Left lung (tissue), 10 donors: ENCODE measurements around the gene INCENP. TPM values are rescaled to one million over a fixed set of nuclear protein-coding genes. Genes with fewer than 3 reads are reported as not detected.

Experiments used
- ATAC-seq: fragments of 200-7000 bp; cut with Tn5 transposase; one replicate; pipeline ENCODE4 v1.9.1; 2020; ENCODE audit warnings: moderate library complexity
- DNase-seq, 4 donors: peaks; one replicate each; pipeline ENCODE4 v3.0.0-alpha.2; 2013 to 2020
- H3K27ac ChIP-seq, 2 donors: fragments of 200-600 bp; sonication (generic) in 1 of 2; one replicate each; pipeline versions ENCODE4 v1.5.0 to v1.8.0; 2020 to 2021
- H3K27me3 ChIP-seq, 2 donors: fragments of 200-600 bp; sonication (generic) in 1 of 2; one replicate each; pipeline versions ENCODE4 v1.5.0 to v1.8.0; 2020 to 2021
- H3K36me3 ChIP-seq, 2 donors: fragments of 200-600 bp; sonication (generic) in 1 of 2; one replicate each; pipeline versions ENCODE4 v1.5.0 to v1.8.0; 2020 to 2021
- H3K4me1 ChIP-seq, 2 donors: fragments of 200-600 bp; one replicate each; pipeline ENCODE4 v1.8.0; 2021
- H3K4me3 ChIP-seq, 2 donors: fragments of 200-600 bp; sonication (generic) in 1 of 2; one replicate each; pipeline versions ENCODE4 v1.5.0 to v1.8.0; 2020 to 2021; ENCODE audit warnings: mild to moderate bottlenecking in 1 of 2
- H3K9me3 ChIP-seq, 2 donors: fragments of 200-600 bp; sonication (generic) in 1 of 2; one replicate each; pipeline versions ENCODE4 v1.5.0 to v1.8.0; 2020 to 2021
- intact Hi-C, 2 donors: fragments of 100-400 bp; cut with DNase I; formaldehyde crosslinking; loops; one replicate each; pipeline versions ENCODE4 v1.11.2 to v1.14.2; 2022
- polyA plus RNA-seq, 6 donors: library from polyadenylated mRNA; unstranded; fragments of 120-200 nt; gene quantifications; one replicate each; pipeline ENCODE4 v1.2.1, GENCODE V29; 2013; ENCODE audit not compliant: insufficient read length in 6 of 6
- total RNA-seq, 2 donors: library from RNA; stranded (reverse); fragmentation: NEBNext Ultra II Directional; extraction: Animal tissue kit (Norgen Biotek cat#: 25700); gene quantifications; one replicate each; pipeline ENCODE4 v1.2.1, GENCODE V29; 2021
- TF ChIP-seq, protein P1 (sequence below), 2 donors: fragments of 200-600 bp; sonication (generic) in 1 of 2; IDR thresholded peaks; one replicate each; pipeline versions ENCODE4 v1.5.0 to v1.8.0; 2021; ENCODE audit warnings: antibody characterized with exemption in 2 of 2
- donor health status: DM: no; HTN: yes; CAD: no.
- donor health status: DM: no; HTN: no; CAD: no.

Gene INCENP
- total and polyA plus RNA-seq, 8 donors: 17.3 to 47.4 (median 30.1) TPM

DNA sequence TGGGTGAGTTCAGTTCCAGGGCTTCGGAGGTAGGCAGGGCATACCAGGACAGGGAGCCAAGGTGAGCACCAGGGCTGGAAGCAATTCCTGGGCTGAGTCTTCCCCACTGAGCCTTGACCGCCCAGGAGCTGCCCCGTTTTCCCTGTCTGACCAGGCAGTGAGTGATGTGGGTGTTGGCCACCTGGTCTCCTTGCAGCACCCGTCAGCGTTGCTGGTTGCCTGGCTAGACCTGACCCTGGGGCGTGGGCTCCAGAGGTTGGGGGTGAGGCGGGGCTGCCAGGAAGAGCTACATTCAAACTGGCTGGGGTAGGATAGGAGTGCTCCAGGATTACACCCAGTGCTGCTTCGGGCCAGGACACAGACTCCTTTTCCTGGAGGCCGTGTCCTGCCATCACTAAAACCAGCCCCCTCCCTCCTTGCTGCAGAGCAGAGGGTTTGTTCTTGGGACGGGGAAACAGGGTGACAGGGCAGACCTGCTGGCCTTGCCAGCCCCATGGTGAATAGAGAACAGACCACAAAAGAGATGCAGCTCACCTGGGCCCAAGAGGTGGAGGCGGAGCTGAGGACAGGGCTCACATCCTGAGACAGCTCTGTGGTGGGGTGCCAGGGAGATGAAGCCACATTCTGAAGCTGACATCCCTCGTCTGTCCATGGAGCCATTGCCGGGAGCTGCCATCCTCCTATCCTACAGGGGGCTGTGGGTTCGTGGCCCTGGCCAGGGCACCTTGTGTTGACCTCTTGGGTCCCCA, 14.2 kb downstream of the INCENP start:
- Histone ChIP-seq H3K4me3 (no peak overlapping the region), H3K36me3 (peaks cover 0 to 83% of the 10 kb centered on the region in 2 donors), H3K9me3 (no peaks in the 10 kb centered on the region), H3K27ac (no peak overlapping the region), H3K27me3 (no peaks in the 10 kb centered on the region), H3K4me1 (no peaks in the 10 kb centered on the region)
- TF ChIP-seq, protein P1, sequence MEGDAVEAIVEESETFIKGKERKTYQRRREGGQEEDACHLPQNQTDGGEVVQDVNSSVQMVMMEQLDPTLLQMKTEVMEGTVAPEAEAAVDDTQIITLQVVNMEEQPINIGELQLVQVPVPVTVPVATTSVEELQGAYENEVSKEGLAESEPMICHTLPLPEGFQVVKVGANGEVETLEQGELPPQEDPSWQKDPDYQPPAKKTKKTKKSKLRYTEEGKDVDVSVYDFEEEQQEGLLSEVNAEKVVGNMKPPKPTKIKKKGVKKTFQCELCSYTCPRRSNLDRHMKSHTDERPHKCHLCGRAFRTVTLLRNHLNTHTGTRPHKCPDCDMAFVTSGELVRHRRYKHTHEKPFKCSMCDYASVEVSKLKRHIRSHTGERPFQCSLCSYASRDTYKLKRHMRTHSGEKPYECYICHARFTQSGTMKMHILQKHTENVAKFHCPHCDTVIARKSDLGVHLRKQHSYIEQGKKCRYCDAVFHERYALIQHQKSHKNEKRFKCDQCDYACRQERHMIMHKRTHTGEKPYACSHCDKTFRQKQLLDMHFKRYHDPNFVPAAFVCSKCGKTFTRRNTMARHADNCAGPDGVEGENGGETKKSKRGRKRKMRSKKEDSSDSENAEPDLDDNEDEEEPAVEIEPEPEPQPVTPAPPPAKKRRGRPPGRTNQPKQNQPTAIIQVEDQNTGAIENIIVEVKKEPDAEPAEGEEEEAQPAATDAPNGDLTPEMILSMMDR (IDR thresholded peaks at IDR 0.05): no peak
- no peak for ATAC-seq
- DNase-seq: no peak
- intact Hi-C loops: no loop called here

DNA sequence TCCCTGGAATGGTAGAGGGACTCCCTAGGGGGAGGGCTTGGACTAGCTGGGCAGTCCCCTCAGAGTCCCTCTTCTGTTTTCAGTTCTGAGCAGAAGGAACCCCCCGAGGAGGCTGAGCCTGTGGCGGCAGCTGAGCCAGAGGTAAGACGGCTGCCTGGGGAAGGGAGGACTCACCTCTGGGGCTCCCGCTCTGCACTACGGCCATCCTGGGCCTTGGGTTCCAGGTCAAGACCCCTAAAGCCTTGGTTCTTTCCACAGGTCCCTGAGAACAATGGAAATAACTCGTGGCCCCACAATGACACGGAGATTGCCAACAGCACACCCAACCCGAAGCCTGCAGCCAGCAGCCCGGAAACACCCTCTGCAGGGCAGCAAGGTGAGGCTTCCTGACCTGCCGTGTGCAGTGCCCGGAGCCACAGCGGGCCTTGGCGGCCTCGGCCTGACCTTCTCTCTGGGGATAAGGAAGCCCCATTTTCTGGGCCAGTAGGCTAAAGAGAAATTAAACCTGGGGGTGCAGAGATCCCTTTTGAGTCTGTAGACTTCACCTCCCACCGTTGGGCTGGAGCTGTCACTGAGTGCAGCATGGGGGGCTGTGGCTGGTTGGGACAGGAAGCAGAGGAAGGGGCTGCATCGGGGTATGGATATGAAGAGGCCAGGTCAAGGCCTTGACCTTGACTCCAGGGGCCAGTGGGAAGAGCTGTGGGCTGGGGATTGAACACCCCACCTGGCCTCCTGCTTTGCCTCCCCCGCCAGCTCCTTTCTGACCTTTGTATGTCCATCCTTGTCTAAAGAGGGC, 15.0 kb downstream of the INCENP start:
- Histone ChIP-seq H3K9me3 (no peaks in the 10 kb centered on the region), H3K27me3 (no peaks in the 10 kb centered on the region), H3K4me1 (no peaks in the 10 kb centered on the region), H3K27ac (no peak overlapping the region), H3K4me3 (no peak overlapping the region), H3K36me3 (peaks cover 0 to 84% of the 10 kb centered on the region in 2 donors)
- DNase-seq (no peak), ATAC-seq (no peak)
- intact Hi-C loops: no loop called here
- TF ChIP-seq, protein P1 (IDR thresholded peaks at IDR 0.05): no peak

DNA sequence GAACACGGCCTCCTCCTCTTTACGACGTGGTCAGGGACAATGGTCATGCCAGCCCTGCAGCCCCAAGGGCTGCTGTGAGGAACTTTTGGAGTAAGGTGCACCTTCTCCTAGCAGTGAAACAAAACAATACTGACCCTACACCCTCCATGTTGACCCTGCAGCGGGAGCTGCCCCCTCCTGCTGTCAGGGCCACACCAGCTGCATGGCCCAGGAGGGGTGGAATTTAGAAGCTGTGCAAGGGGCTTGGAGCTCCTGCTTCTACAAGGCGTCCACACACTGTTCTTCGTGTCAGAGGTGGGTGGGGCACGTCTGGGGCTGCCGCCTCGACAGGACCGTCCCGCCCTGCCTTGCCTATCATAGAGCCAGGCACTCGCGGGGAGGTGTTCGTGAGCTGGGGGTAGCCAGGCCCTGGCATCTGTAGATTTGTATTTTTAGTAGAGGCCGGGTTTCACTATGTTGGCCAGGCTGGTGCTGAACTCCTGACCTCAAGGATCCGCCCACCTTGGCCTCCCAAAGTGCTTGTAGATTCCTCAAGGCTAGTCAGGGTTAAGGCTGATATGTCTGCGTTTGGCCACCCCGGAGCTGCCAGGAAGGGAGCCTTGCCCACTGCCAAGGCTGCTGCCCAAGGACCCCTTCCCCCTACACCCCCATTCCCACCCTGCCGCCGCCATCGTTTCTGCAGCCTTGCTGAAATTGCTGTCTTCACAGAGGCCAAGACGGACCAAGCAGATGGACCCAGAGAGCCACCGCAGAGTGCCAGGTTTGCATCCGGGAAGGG, 15.9 kb downstream of the INCENP start:
- TF ChIP-seq, protein P1 (IDR thresholded peaks at IDR 0.05): no peak
- ATAC-seq (no peak), DNase-seq (no peak)
- Histone ChIP-seq H3K4me1 (no peaks in the 10 kb centered on the region), H3K9me3 (no peaks in the 10 kb centered on the region), H3K27ac (no peak overlapping the region), H3K36me3 (peaks cover 0 to 81% of the 10 kb centered on the region in 2 donors), H3K27me3 (no peaks in the 10 kb centered on the region), H3K4me3 (no peak overlapping the region)
- intact Hi-C loops: no loop called here

DNA sequence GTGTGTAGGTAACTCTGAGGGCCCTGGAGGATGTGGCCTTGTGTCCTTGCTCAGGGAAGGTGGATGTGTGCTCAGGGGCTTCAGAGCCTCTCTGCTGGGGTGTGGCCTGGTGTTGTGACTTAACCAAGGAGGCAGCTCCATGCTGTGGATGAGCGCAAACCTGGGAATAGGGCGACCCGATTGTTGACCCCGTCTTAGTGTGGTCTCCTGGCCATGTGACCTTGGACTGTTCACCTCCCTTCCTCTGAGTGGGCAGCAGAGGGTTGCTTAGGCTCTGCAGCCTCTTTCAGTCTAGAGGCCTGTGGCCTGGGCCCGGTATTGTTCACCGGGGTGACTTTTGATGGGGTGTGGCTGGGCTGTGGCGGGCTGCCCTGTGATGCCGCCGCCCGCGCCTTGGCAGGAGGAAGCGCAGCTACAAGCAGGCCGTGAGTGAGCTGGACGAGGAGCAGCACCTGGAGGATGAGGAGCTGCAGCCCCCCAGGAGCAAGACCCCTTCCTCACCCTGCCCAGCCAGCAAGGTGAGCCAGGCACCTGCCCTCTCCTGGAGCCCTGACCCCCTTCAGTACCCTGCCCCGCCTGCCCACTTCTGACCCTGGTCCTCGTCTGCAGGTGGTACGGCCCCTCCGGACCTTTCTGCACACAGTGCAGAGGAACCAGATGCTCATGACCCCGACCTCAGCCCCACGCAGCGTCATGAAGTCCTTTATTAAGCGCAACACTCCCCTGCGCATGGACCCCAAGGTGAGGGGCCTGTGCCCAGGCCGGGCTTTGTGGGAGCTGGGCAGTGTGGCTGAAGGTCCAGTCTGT, 16.7 kb downstream of the INCENP start:
- ATAC-seq (no peak), DNase-seq (no peak)
- no peaks in the 10 kb centered on the region for H3K4me1 ChIP-seq
- TF ChIP-seq, protein P1 (IDR thresholded peaks at IDR 0.05): no peak
- H3K27me3 ChIP-seq: no peaks in the 10 kb centered on the region
- no peak overlapping the region for H3K4me3 ChIP-seq
- H3K27ac ChIP-seq: no peak overlapping the region
- H3K36me3 ChIP-seq: peaks cover 0 to 81% of the 10 kb centered on the region in 2 donors
- intact Hi-C loops: no loop called here
- H3K9me3 ChIP-seq: no peaks in the 10 kb centered on the region
